ENCODE measurements around the gene FAM53B.

Gene FAM53B

DNA sequence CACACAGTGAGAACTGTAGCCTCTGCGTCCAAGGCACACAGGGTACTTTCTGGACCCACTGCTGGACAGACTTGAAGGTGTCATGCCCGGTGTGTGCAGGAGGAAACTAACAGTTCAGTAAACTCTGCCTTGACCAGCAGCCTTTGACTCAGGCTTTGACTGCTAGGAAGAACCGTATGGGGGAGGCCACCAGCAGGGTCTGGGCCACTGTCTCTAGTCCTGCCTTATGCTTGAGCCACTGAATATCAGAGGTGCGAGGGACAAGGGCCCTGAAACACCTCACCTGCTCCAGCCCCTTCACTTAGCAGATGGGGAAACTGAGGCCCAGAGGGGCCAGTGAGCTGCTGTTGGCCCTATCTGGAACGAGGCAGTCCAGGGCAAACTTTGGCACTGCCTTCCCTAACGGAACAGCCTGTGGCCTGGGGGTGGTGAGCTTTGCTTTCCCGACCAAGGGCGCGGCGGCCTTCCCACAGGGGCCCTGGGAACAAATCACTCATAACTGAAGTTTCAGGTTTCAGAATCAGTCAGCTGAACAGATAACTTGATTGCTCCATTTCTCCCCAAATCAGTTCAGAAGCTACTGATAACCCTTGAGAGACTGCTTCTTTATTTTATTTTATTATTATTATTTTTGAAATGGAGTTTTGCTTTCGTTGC is 130.0 kb downstream of the FAM53B start:
- no peak overlapping the region for H3K27ac ChIP-seq (ENCODE audit: extremely low read depth, low read depth, low read length)
- TF ChIP-seq, protein P1, sequence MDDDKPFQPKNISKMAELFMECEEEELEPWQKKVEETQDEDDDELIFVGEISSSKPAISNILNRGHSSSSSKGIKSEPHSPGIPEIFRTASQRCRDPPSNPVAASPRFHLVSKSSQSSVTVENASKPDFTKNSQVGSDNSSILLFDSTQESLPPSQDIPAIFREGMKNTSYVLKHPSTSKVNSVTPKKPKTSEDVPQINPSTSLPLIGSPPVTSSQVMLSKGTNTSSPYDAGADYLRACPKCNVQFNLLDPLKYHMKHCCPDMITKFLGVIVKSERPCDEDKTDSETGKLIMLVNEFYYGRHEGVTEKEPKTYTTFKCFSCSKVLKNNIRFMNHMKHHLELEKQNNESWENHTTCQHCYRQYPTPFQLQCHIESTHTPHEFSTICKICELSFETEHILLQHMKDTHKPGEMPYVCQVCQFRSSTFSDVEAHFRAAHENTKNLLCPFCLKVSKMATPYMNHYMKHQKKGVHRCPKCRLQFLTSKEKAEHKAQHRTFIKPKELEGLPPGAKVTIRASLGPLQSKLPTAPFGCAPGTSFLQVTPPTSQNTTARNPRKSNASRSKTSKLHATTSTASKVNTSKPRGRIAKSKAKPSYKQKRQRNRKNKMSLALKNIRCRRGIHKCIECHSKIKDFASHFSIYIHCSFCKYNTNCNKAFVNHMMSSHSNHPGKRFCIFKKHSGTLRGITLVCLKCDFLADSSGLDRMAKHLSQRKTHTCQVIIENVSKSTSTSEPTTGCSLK (tag by site-specific recombination; IDR thresholded peaks at IDR 0.05), result no peak
- TF ChIP-seq ZNF341 (tag by site-specific recombination; IDR thresholded peaks at IDR 0.05; ENCODE audit: low read depth), result peak; percentile 41; the same call in 1 of the 2 replicates
- no peak overlapping the region for H3K4me3 ChIP-seq (ENCODE audit: low read depth, low read length)
- H3K36me3 ChIP-seq (ENCODE audit: control insufficient read depth in 2 of 2, insufficient read depth in 1 of 2, low read length in 2 of 2), result peaks cover 0 to 6% of the 10 kb centered on the region in 2 experiments; a peak in 1 of 3 replicates
- ChIA-PET POLR2A (no interaction called here), CTCF (no interaction called here)
- peaks cover 2% of the 10 kb centered on the region; the same call in 1 of the 2 replicates for H3K4me1 ChIP-seq (ENCODE audit: control insufficient read depth, insufficient read depth, low read length)
- H3K9me3 ChIP-seq (ENCODE audit: control insufficient read depth, insufficient read depth, low read depth, low read length), result no peaks in the 10 kb centered on the region

DNA sequence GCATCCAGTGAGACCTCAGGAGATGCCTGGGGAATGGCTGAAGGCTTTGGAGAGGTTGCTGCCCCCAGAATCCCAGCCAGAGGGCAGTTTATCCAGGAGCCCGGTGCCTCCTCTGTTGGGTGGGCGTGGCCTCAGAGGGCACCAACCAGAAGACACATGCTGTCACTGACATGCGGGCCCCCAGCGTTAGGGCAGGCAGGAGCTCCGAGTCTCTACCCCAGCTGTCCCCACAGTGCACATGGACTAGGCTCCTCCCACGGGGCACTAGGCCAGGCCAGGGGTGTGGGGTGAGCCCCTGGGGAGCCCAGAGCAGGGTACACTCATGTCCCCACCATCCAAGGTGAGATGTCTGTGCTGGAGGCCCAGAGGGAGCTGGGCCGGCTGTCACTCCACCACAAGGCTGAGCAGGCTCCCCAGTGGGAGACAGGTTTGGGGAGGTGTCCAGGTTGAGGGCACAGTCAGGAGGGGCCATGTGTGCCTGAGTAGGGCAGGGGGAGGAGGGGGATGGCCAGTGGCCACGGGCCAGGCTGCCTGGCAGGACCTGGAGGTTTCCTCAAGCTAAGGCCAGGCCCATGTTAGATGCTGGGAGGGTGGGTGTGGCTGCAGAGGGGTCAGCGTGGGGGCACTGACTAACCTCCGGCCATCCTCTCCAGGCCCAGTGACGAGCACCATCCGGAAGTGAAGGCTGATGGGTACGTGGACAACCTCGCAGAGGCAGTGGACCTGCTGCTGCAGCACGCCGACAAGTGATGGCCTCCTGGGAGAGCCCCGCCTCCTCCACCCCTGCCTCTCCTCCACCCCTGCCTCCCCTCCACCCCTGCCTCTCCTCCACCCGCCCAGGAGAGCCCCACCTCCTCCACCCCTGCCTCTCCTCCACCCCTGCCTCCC is 131.3 kb downstream of the FAM53B start:
- H3K4me3 ChIP-seq (ENCODE audit: low read depth, low read length), result no peak overlapping the region
- peaks cover 2% of the 10 kb centered on the region; the same call in 1 of the 2 replicates for H3K4me1 ChIP-seq (ENCODE audit: control insufficient read depth, insufficient read depth, low read length)
- ChIA-PET CTCF (no interaction called here), POLR2A (no interaction called here)
- no peak overlapping the region for H3K27ac ChIP-seq (ENCODE audit: extremely low read depth, low read depth, low read length)
- H3K36me3 ChIP-seq (ENCODE audit: control insufficient read depth in 2 of 2, insufficient read depth in 1 of 2, low read length in 2 of 2), result peaks cover 0 to 3% of the 10 kb centered on the region in 2 experiments; a peak in 1 of 3 replicates
- no peaks in the 10 kb centered on the region for H3K9me3 ChIP-seq (ENCODE audit: control insufficient read depth, insufficient read depth, low read depth, low read length)
- TF ChIP-seq SP2 (tag by site-specific recombination; IDR thresholded peaks at IDR 0.05) (0 out of 2 replicates have a peak, but pooled peaks have one; percentile 17), ZNF133 (tag by site-specific recombination; IDR thresholded peaks at IDR 0.05) (no peak), ZNF202 (tag by site-specific recombination; IDR thresholded peaks at IDR 0.05; ENCODE audit: borderline replicate concordance) (no peak), ZNF571 (tag by site-specific recombination; IDR thresholded peaks at IDR 0.05) (no peak), ZNF629 (tag by site-specific recombination; IDR thresholded peaks at IDR 0.05) (no peak), ZFP37 (tag by site-specific recombination; IDR thresholded peaks at IDR 0.05) (no peak), ZNF473 (tag by site-specific recombination; IDR thresholded peaks at IDR 0.05) (no peak), ZBTB17 (tag by site-specific recombination; IDR thresholded peaks at IDR 0.05) (peak; percentile 58; the same call in 1 of the 2 replicates), ZNF184 (tag by site-specific recombination; IDR thresholded peaks at IDR 0.05) (no peak), ZNF341 (tag by site-specific recombination; IDR thresholded peaks at IDR 0.05; ENCODE audit: low read depth) (peak; percentile 89), KLF9 (tag by site-specific recombination; IDR thresholded peaks at IDR 0.05; ENCODE audit: low read depth) (peak; percentile 28; the same call in 1 of the 2 replicates), ZNF433 (tag by site-specific recombination; IDR thresholded peaks at IDR 0.05; ENCODE audit: low read depth) (no peak), KLF1 (tag by site-specific recombination; IDR thresholded peaks at IDR 0.05) (peak; percentile 72), EGR2 (tag by site-specific recombination; IDR thresholded peaks at IDR 0.05; ENCODE audit: low read depth) (peak; percentile 68), SP3 (tag by site-specific recombination; IDR thresholded peaks at IDR 0.05) (peak; percentile 25; the same call in 1 of the 2 replicates), ZNF416 (tag by site-specific recombination; IDR thresholded peaks at IDR 0.05) (no peak), ZNF146 (tag by site-specific recombination; IDR thresholded peaks at IDR 0.05) (no peak), ZNF677 (tag by site-specific recombination; IDR thresholded peaks at IDR 0.05) (no peak), ZNF544 (tag by site-specific recombination; IDR thresholded peaks at IDR 0.05) (no peak), ZNF302 (tag by site-specific recombination; IDR thresholded peaks at IDR 0.05; ENCODE audit: low read depth) (no peak), GLIS2 (tag by site-specific recombination; IDR thresholded peaks at IDR 0.05) (peak; percentile 47; the same call in 1 of the 2 replicates), RBAK (tag by site-specific recombination; IDR thresholded peaks at IDR 0.05) (no peak), ZFP3 (tag by site-specific recombination; IDR thresholded peaks at IDR 0.05; ENCODE audit: low read depth) (no peak), SALL2 (tag by site-specific recombination; IDR thresholded peaks at IDR 0.05; ENCODE audit: borderline replicate concordance) (no peak), ZNF830 (tag by site-specific recombination; IDR thresholded peaks at IDR 0.05; ENCODE audit: low read depth) (no peak), GLIS1 (tag by site-specific recombination; IDR thresholded peaks at IDR 0.05) (peak; percentile 82)
- TF ChIP-seq, protein P2, sequence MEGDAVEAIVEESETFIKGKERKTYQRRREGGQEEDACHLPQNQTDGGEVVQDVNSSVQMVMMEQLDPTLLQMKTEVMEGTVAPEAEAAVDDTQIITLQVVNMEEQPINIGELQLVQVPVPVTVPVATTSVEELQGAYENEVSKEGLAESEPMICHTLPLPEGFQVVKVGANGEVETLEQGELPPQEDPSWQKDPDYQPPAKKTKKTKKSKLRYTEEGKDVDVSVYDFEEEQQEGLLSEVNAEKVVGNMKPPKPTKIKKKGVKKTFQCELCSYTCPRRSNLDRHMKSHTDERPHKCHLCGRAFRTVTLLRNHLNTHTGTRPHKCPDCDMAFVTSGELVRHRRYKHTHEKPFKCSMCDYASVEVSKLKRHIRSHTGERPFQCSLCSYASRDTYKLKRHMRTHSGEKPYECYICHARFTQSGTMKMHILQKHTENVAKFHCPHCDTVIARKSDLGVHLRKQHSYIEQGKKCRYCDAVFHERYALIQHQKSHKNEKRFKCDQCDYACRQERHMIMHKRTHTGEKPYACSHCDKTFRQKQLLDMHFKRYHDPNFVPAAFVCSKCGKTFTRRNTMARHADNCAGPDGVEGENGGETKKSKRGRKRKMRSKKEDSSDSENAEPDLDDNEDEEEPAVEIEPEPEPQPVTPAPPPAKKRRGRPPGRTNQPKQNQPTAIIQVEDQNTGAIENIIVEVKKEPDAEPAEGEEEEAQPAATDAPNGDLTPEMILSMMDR (tag by site-specific recombination; IDR thresholded peaks at IDR 0.05), result no peak
- TF ChIP-seq, protein P3, sequence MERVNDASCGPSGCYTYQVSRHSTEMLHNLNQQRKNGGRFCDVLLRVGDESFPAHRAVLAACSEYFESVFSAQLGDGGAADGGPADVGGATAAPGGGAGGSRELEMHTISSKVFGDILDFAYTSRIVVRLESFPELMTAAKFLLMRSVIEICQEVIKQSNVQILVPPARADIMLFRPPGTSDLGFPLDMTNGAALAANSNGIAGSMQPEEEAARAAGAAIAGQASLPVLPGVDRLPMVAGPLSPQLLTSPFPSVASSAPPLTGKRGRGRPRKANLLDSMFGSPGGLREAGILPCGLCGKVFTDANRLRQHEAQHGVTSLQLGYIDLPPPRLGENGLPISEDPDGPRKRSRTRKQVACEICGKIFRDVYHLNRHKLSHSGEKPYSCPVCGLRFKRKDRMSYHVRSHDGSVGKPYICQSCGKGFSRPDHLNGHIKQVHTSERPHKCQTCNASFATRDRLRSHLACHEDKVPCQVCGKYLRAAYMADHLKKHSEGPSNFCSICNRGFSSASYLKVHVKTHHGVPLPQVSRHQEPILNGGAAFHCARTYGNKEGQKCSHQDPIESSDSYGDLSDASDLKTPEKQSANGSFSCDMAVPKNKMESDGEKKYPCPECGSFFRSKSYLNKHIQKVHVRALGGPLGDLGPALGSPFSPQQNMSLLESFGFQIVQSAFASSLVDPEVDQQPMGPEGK (tag by site-specific recombination; IDR thresholded peaks at IDR 0.05), result 0 out of 2 replicates have a peak, but pooled peaks have one; percentile 21
